K562 (cell line): Measurements from ENCODE around the gene ATP6V0A1. TPM values are rescaled to one million over a fixed set of nuclear protein-coding genes. Genes with fewer than 3 reads are reported as not detected.

Experiments used
- MYC ChIP-seq, 2 experiments: fragments of 250-450 bp in 1 of 2; sonication (Bioruptor Pico) in 1 of 2; IDR thresholded peaks; 2 replicates each; pipeline versions ENCODE4 v1.5.1 to v1.6.1; 2012 to 2021; ENCODE audit warnings: low read depth in 2 of 2, borderline replicate concordance in 1 of 2, improper control_type of control experiment in 1 of 2, low read length in 1 of 2, mild to moderate bottlenecking in 1 of 2, moderate library complexity in 1 of 2
- POLR2H ChIP-seq: IDR thresholded peaks from 2 replicates; pipeline ENCODE4 v1.6.1; 2016; ENCODE audit warnings: missing genetic modification characterization, low read depth, mild to moderate bottlenecking, control low read depth, missing compliant biosample characterization, moderate library complexity
- POLR3G ChIP-seq: IDR thresholded peaks from 2 replicates; pipeline ENCODE4 v1.6.1; 2011; ENCODE audit not compliant: insufficient read length, insufficient replicate concordance; ENCODE audit errors: extremely low read depth
- SMARCC2 ChIP-seq: fragments of 450-650 bp; IDR thresholded peaks from 2 replicates; pipeline ENCODE4 v1.6.1; 2017; ENCODE audit warnings: antibody characterized with exemption, moderate library complexity, mild to moderate bottlenecking, low read depth
- TAF15 ChIP-seq: fragments of 200-400 bp; formaldehyde crosslinking; IDR thresholded peaks from 2 replicates; pipeline ENCODE4 v1.6.1; 2017; ENCODE audit warnings: mild to moderate bottlenecking, low read depth, low read length, moderate library complexity
- TAF7 ChIP-seq: fragments of 450-650 bp; IDR thresholded peaks from 2 replicates; pipeline ENCODE4 v1.6.1; 2016; ENCODE audit warnings: missing genetic modification characterization, missing compliant biosample characterization
- polyA plus RNA-seq, 8 experiments: library from polyadenylated mRNA; depleted of rRNA in 4 of 8; stranded (reverse) in 5 of 8; unstranded in 3 of 8; fragments of >200 nt; fragmentation: Nextera tagmentation in 2 of 8; fragmentation: Illumina TruSeq in 1 of 8; extraction: Ambion mirVana in 2 of 8; extraction: Trizol in 1 of 8; gene quantifications; 2 replicates each; pipeline versions ENCODE4 v1.2.1 to v1.2.3, GENCODE V29; 2011 to 2014; ENCODE audit warnings: inconsistent platforms in 1 of 8, missing spikeins in 1 of 8
- total RNA-seq, 7 experiments: library from RNA; depleted of rRNA in 6 of 7; stranded (reverse); fragments of >200 nt in 6 of 7; fragmentation: Illumina TruSeq in 2 of 7; extraction: Trizol in 2 of 7; gene quantifications; 2 replicates each; pipeline versions ENCODE4 v1.2.1 to v1.2.3, GENCODE V29; 2011 to 2021; ENCODE audit warnings: low replicate concordance in 1 of 7
- TF ChIP-seq, protein P1 (sequence below): fragments of 450-650 bp; IDR thresholded peaks from 2 replicates; pipeline ENCODE4 v1.6.1; 2017; ENCODE audit warnings: antibody characterized with exemption
- TF ChIP-seq, protein P2 (sequence below), 2 experiments: fragments of 450-650 bp in 1 of 2; sonication (generic) in 1 of 2; formaldehyde crosslinking in 1 of 2; IDR thresholded peaks in 1 of 2; conservative IDR thresholded peaks in 1 of 2; 2 replicates each; pipeline versions ENCODE4 v1.6.1 to v1.8.1; 2016 to 2023; ENCODE audit warnings: mild to moderate bottlenecking in 2 of 2, moderate library complexity in 2 of 2, inconsistent platforms in 1 of 2, missing genetic modification reagents in 1 of 2
- TF ChIP-seq, protein P3 (sequence below): fragments of 250-450 bp; sonication (Bioruptor Pico); IDR thresholded peaks from 2 replicates; pipeline ENCODE4 v1.5.0; 2020; ENCODE audit warnings: mild to moderate bottlenecking
- TF ChIP-seq, protein P4 (sequence below): sonication (generic); formaldehyde crosslinking; IDR thresholded peaks from 2 replicates; pipeline ENCODE4 v1.8.0; 2022; ENCODE audit warnings: missing genetic modification reagents, mild to moderate bottlenecking, moderate library complexity, borderline replicate concordance

ATP6V0A1 gene
- total and polyA plus RNA-seq, 9 of the 15 experiments (the other 6 are each of a cell fraction or from before 2014, with no cell fraction given), result 11.8 to 158 (median 75.5) TPM

DNA sequence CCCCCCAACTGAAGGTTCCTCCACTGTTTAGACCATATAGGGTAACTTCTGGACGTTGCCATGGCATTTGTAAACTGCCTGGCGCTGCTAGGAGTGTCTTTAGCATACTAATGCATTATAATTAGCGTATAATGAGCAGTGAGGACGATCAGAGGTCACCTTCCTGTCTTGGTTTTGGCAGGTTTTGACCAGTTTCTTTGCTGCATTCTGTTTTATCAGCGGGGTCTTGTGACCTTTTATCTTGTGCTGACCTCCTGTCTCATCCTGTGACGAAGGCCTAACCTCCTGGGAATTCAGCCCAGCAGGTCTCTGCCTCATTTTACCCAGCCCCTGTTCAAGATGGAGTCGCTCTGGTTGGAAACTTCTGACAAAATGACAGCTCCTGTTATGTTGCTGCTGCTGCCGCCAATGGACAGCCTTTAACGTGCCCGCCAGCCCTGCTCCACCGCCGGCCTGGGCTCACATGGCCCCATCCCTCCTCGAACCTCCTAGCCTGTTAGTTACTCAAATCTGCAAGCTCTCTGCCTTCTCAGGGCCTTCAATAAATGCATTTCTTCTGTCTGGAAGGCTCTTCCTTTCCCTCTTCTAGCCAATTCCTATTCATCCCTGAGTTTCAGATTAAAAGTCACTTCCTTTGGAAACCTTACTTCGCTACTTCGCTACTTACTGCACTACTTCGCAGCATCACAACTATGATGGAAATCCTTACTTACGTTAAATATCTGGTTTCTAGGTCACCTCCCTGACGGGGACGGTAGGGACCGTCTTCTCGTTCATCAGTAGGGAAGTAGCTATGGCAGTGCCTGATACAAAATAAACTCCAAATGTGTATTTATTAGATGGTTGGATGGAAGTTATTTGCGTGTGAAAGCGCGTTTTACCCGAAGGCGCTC is 76.7 kb downstream of the ATP6V0A1 start (continued):
- TF ChIP-seq TAF15, result no peak
- peak; percentile 79; the same call in 1 of the 2 replicates for TF ChIP-seq POLR2H (tag)
- no peak for TF ChIP-seq MYC (IDR thresholded peaks at IDR 0.05; ENCODE audit: low read depth, low read length)
- TF ChIP-seq MYC (CRISPR knock-in tag; IDR thresholded peaks at IDR 0.05; ENCODE audit: borderline replicate concordance, low read depth), result peak; percentile 91; the same call in 1 of the 2 replicates
- TF ChIP-seq, protein P1, sequence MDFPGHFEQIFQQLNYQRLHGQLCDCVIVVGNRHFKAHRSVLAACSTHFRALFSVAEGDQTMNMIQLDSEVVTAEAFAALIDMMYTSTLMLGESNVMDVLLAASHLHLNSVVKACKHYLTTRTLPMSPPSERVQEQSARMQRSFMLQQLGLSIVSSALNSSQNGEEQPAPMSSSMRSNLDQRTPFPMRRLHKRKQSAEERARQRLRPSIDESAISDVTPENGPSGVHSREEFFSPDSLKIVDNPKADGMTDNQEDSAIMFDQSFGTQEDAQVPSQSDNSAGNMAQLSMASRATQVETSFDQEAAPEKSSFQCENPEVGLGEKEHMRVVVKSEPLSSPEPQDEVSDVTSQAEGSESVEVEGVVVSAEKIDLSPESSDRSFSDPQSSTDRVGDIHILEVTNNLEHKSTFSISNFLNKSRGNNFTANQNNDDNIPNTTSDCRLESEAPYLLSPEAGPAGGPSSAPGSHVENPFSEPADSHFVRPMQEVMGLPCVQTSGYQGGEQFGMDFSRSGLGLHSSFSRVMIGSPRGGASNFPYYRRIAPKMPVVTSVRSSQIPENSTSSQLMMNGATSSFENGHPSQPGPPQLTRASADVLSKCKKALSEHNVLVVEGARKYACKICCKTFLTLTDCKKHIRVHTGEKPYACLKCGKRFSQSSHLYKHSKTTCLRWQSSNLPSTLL, result no peak
- TF ChIP-seq, protein P2, sequence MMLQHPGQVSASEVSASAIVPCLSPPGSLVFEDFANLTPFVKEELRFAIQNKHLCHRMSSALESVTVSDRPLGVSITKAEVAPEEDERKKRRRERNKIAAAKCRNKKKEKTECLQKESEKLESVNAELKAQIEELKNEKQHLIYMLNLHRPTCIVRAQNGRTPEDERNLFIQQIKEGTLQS (IDR thresholded peaks at IDR 0.05), result no peak
- TF ChIP-seq, protein P2 (CRISPR knock-in tag; conservative IDR thresholded peaks at IDR 0.05), result peak; percentile 75; the same call in 1 of the 2 replicates
- TF ChIP-seq SMARCC2, result no peak
- TF ChIP-seq, protein P3, sequence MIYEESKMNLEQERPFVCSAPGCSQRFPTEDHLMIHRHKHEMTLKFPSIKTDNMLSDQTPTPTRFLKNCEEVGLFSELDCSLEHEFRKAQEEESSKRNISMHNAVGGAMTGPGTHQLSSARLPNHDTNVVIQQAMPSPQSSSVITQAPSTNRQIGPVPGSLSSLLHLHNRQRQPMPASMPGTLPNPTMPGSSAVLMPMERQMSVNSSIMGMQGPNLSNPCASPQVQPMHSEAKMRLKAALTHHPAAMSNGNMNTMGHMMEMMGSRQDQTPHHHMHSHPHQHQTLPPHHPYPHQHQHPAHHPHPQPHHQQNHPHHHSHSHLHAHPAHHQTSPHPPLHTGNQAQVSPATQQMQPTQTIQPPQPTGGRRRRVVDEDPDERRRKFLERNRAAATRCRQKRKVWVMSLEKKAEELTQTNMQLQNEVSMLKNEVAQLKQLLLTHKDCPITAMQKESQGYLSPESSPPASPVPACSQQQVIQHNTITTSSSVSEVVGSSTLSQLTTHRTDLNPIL (CRISPR knock-in tag), result peak; percentile 94
- TF ChIP-seq TAF7, result peak; percentile 78
- TF ChIP-seq, protein P4, sequence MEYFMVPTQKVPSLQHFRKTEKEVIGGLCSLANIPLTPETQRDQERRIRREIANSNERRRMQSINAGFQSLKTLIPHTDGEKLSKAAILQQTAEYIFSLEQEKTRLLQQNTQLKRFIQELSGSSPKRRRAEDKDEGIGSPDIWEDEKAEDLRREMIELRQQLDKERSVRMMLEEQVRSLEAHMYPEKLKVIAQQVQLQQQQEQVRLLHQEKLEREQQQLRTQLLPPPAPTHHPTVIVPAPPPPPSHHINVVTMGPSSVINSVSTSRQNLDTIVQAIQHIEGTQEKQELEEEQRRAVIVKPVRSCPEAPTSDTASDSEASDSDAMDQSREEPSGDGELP (CRISPR knock-in tag), result no peak
- TF ChIP-seq POLR3G, result no peak
